Measurements from ENCODE around the gene DNAJB8. TPM values are rescaled to one million over a fixed set of nuclear protein-coding genes. Genes with fewer than 3 reads are reported as not detected.

DNAJB8 gene
- total RNA-seq, 1 experiment from 2014 or later, result not detected

DNA sequence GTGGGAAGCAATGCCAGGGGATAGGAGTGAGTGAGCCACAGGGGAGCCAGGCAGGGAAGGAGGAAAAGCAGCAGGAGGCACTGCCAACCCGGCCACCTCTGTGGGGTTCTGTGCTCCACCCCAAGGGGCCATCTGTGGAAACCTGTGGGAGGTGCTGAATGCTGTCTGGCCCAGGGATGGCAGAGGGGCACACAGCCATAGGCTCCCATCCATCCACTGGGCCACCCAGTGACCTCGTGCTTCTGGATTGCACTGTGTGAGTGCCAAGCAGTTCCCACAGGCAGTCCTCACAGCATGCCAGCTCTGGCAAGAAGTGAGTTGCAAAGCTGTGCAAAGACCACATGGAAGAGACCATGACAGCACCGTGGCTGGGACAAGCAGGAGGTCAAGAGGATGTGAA, 27.5 kb downstream of the DNAJB8 start:
- intact Hi-C loops (cut with micrococcal nuclease), result no loop called here
- Mint-ChIP-seq H3K9me3 (ENCODE audit: unreplicated experiment) (no peaks in the 10 kb centered on the region), H3K4me3 (ENCODE audit: unreplicated experiment) (no peak overlapping the region), H3K36me3 (ENCODE audit: insufficient read depth, unreplicated experiment) (no peaks in the 10 kb centered on the region), H3K27ac (ENCODE audit: low read depth, unreplicated experiment) (no peak overlapping the region), H3K27me3 (ENCODE audit: insufficient read depth, unreplicated experiment) (peaks cover 72% of the 10 kb centered on the region), H3K4me1 (ENCODE audit: insufficient read depth, unreplicated experiment) (no peaks in the 10 kb centered on the region)
- TF ChIP-seq, protein P1, sequence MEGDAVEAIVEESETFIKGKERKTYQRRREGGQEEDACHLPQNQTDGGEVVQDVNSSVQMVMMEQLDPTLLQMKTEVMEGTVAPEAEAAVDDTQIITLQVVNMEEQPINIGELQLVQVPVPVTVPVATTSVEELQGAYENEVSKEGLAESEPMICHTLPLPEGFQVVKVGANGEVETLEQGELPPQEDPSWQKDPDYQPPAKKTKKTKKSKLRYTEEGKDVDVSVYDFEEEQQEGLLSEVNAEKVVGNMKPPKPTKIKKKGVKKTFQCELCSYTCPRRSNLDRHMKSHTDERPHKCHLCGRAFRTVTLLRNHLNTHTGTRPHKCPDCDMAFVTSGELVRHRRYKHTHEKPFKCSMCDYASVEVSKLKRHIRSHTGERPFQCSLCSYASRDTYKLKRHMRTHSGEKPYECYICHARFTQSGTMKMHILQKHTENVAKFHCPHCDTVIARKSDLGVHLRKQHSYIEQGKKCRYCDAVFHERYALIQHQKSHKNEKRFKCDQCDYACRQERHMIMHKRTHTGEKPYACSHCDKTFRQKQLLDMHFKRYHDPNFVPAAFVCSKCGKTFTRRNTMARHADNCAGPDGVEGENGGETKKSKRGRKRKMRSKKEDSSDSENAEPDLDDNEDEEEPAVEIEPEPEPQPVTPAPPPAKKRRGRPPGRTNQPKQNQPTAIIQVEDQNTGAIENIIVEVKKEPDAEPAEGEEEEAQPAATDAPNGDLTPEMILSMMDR (IDR thresholded peaks at IDR 0.05; ENCODE audit: unreplicated experiment), result no peak
- CTCF ChIA-PET, result interaction anchor here (0.7 to 1.7 kb wide), 3 partner anchors 14 to 410 kb away, joined by 3 to 7 read pairs (median 3); no protein-coding TSS in a partner anchor
- BruUV-seq (replicated peaks), result no TSS peak
- DNase-seq (ENCODE audit: unreplicated experiment), result no peak
- POLR2A ChIA-PET, result interaction anchor here (0.6 kb wide), 1 partner anchor 152 kb away, joined by 3 read pairs; no protein-coding TSS in a partner anchor

- Mint-ChIP-seq H3K9me3 (ENCODE audit: unreplicated experiment) (no peaks in the 10 kb centered on the region), H3K36me3 (ENCODE audit: insufficient read depth, unreplicated experiment) (no peaks in the 10 kb centered on the region), H3K4me3 (ENCODE audit: unreplicated experiment) (no peak overlapping the region), H3K4me1 (ENCODE audit: insufficient read depth, unreplicated experiment) (no peaks in the 10 kb centered on the region), H3K27me3 (ENCODE audit: insufficient read depth, unreplicated experiment) (peaks cover 65% of the 10 kb centered on the region), H3K27ac (ENCODE audit: low read depth, unreplicated experiment) (no peak overlapping the region)
- DNase-seq (ENCODE audit: unreplicated experiment), result no peak
- BruUV-seq (replicated peaks), result no TSS peak
- intact Hi-C loops (cut with micrococcal nuclease), result no loop called here
- ChIA-PET CTCF (interaction anchor here (0.6 to 1.7 kb wide), 4 partner anchors 12 to 101 kb away, joined by 3 to 7 read pairs (median 4); no protein-coding TSS in a partner anchor), POLR2A (interaction anchor here (0.6 kb wide), 1 partner anchor 152 kb away, joined by 3 read pairs; no protein-coding TSS in a partner anchor)
- TF ChIP-seq, protein P1 (IDR thresholded peaks at IDR 0.05; ENCODE audit: unreplicated experiment), result peak; percentile 24
Observed at GRCh38 chr3:128438488-128439072, 28.1 kb downstream of the DNAJB8 start.

- Mint-ChIP-seq H3K9me3 (ENCODE audit: unreplicated experiment) (no peaks in the 10 kb centered on the region), H3K4me3 (ENCODE audit: unreplicated experiment) (no peak overlapping the region), H3K4me1 (ENCODE audit: insufficient read depth, unreplicated experiment) (no peaks in the 10 kb centered on the region), H3K27ac (ENCODE audit: low read depth, unreplicated experiment) (no peak overlapping the region), H3K27me3 (ENCODE audit: insufficient read depth, unreplicated experiment) (peaks cover 64% of the 10 kb centered on the region), H3K36me3 (ENCODE audit: insufficient read depth, unreplicated experiment) (no peaks in the 10 kb centered on the region)
- intact Hi-C loops (cut with micrococcal nuclease), result no loop called here
- BruUV-seq (replicated peaks), result no TSS peak
- POLR2A ChIA-PET, result interaction anchor here (0.7 kb wide), 1 partner anchor 163 kb away, joined by 3 read pairs; no protein-coding TSS in a partner anchor
- TF ChIP-seq, protein P1 (IDR thresholded peaks at IDR 0.05; ENCODE audit: unreplicated experiment), result no peak
- CTCF ChIA-PET, result interaction anchor here (0.5 to 0.9 kb wide), 3 partner anchors 10 to 534 kb away, joined by 3 to 6 read pairs (median 3); no protein-coding TSS in a partner anchor
- no peak for DNase-seq (ENCODE audit: unreplicated experiment)
Observed at GRCh38 chr3:128436214-128436613, 30.5 kb downstream of the DNAJB8 start.

DNA sequence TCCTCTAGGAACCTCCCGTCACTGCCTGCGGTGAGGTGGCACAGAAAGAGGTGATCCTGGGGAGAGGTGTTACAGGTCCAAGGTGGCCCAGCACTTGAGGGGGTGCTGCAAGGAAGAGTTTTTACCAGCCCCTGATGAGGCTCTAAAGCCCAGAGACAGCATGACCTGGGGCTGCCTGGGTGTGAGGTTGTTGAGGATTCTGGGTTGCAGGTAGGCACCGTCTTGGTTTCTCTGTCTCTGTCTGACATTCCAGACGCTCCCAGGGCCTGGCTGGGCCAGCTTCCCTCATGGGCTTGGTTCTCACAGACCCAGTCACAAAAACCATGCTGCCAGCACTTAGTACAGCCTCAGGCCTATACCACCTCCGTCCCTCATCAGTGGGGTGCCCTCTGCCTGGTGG, 31.1 kb downstream of the DNAJB8 start:
- H3K27ac Mint-ChIP-seq (ENCODE audit: low read depth, unreplicated experiment), result no peak overlapping the region

More for the DNA sequence above, 31.1 kb downstream of the DNAJB8 start:
- Mint-ChIP-seq H3K9me3 (ENCODE audit: unreplicated experiment) (no peaks in the 10 kb centered on the region), H3K4me1 (ENCODE audit: insufficient read depth, unreplicated experiment) (no peaks in the 10 kb centered on the region), H3K4me3 (ENCODE audit: unreplicated experiment) (no peak overlapping the region), H3K36me3 (ENCODE audit: insufficient read depth, unreplicated experiment) (no peaks in the 10 kb centered on the region), H3K27me3 (ENCODE audit: insufficient read depth, unreplicated experiment) (peaks cover 64% of the 10 kb centered on the region)
- intact Hi-C loops (cut with micrococcal nuclease), result no loop called here
- TF ChIP-seq, protein P1 (IDR thresholded peaks at IDR 0.05; ENCODE audit: unreplicated experiment), result no peak
- DNase-seq (ENCODE audit: unreplicated experiment), result no peak
- POLR2A ChIA-PET, result no interaction called here
- CTCF ChIA-PET, result interaction anchor here (0.7 to 0.9 kb wide), 2 partner anchors 10 to 72 kb away, joined by 3 to 6 read pairs; no protein-coding TSS in a partner anchor
- BruUV-seq (replicated peaks), result no TSS peak
